Epithelial cell of esophagus (primary cell): ENCODE data around the gene GALNT17.
"Not testable (repeated sequence)": the region's sequence is repeated elsewhere in the genome, so short reads cannot be mapped to it uniquely, and the experiment has no call there.

Source experiments
- DNase-seq: peaks from one replicate; pipeline ENCODE4 v3.0.0; 2010; ENCODE audit warnings: low read depth
- H3K4me3 ChIP-seq: 2 replicates; pipeline ENCODE4 v1.5.1; 2011; ENCODE audit warnings: mild to moderate bottlenecking, low read length, control low read depth
- CTCF ChIP-seq: IDR thresholded peaks from 2 replicates; pipeline ENCODE4 v1.5.1; 2011; ENCODE audit warnings: low read depth, mild to moderate bottlenecking, low read length, control low read depth, inconsistent platforms; ENCODE audit not compliant: insufficient read depth; ENCODE audit errors: missing control alignments

Gene GALNT17

GRCh38 chr7:71625545-71625944 is 493.6 kb downstream of the GALNT17 start:
- no peak for TF ChIP-seq CTCF
- H3K4me3 ChIP-seq: no peak overlapping the region
- DNase-seq: no peak

GRCh38 chr7:71626206-71626605 is 494.3 kb downstream of the GALNT17 start:
- no peak for DNase-seq
- no peak overlapping the region for H3K4me3 ChIP-seq
- no peak for TF ChIP-seq CTCF

- no peak for DNase-seq
- no peak overlapping the region for H3K4me3 ChIP-seq
- no peak for TF ChIP-seq CTCF
Measured at GRCh38 chr7:71627651-71628050, 495.7 kb downstream of the GALNT17 start.

GRCh38 chr7:71630516-71630915 is 498.6 kb downstream of the GALNT17 start:
- no peak for DNase-seq
- TF ChIP-seq CTCF: no peak
- H3K4me3 ChIP-seq: no peak overlapping the region

GRCh38 chr7:71633551-71634008 is 501.6 kb downstream of the GALNT17 start:
- H3K4me3 ChIP-seq: no peak overlapping the region
- peak; percentile 46 for DNase-seq
- TF ChIP-seq CTCF: no peak

- H3K4me3 ChIP-seq, DNase-seq: not testable (repeated sequence)
Measured at GRCh38 chr7:71635849-71636248, 503.9 kb downstream of the GALNT17 start.

- no peak for TF ChIP-seq CTCF
- no peak overlapping the region for H3K4me3 ChIP-seq
- no peak for DNase-seq
Measured at GRCh38 chr7:71636329-71636728, 504.4 kb downstream of the GALNT17 start.
